Stimulated activated CD4-positive, alpha-beta T cell treated with anti-CD3 and anti-CD28 coated beads, Interleukin-12 subunit alpha, Interleukin-12 subunit beta, amount 100 ng/mL, for 48 hours (primary cell): ENCODE data around the gene MED8.
A peak's percentile ranks its signal among the peaks of the same experiment; 100 is the strongest.
"Not testable (repeated sequence)": the region's sequence is repeated elsewhere in the genome, so short reads cannot be mapped to it uniquely, and the experiment has no call there.

Source experiments
- DNase-seq, 3 donors: peaks; one replicate each; pipeline ENCODE4 v3.0.0-alpha.2; 2020; ENCODE audit warnings: low read depth in 2 of 3, low spot score in 1 of 3

The MED8 gene

GRCh38 chr1:43386676-43387075 lies 2.9 kb downstream of the MED8 start:
- no peak for DNase-seq

- DNase-seq = no peak
Measured at GRCh38 chr1:43383449-43383848, 6.2 kb downstream of the MED8 start.

GRCh38 chr1:43382027-43382779 lies 7.4 kb downstream of the MED8 start:
- no peak for DNase-seq

GRCh38 chr1:43381612-43382011 lies 8.0 kb downstream of the MED8 start:
- no peak for DNase-seq

- no peak for DNase-seq
Measured at GRCh38 chr1:43379476-43379875, 10.1 kb downstream of the MED8 start.

GRCh38 chr1:43377831-43378230 lies 11.8 kb downstream of the MED8 start:
- DNase-seq = no peak

- no peak for DNase-seq
Measured at GRCh38 chr1:43376723-43377235, 12.8 kb downstream of the MED8 start.

- no peak for DNase-seq
Measured at GRCh38 chr1:43373066-43373940, 16.3 kb downstream of the MED8 start.

- DNase-seq = no peak
Measured at GRCh38 chr1:43372172-43372571, 17.4 kb downstream of the MED8 start.

- no peak for DNase-seq
Measured at GRCh38 chr1:43370564-43370963, 19.0 kb downstream of the MED8 start.

- DNase-seq = not testable (repeated sequence)
Measured at GRCh38 chr1:43369779-43370178, 19.8 kb downstream of the MED8 start.

- DNase-seq = no peak
Measured at GRCh38 chr1:43368646-43369020, 21.0 kb downstream of the MED8 start.

- peak; percentile 77 to 91 (median 84) for DNase-seq
Measured at GRCh38 chr1:43367904-43368645, 21.5 kb downstream of the MED8 start, which contains the start of gene ELOVL1. TSS of gene ELOVL1 (minus strand) at chr1:43368011. CDS start at chr1:43365609, 2,402 bp downstream.

- peak in 2 of 3 donors; percentile 8 to 58 for DNase-seq
Measured at GRCh38 chr1:43367026-43367903, 22.3 kb downstream of the MED8 start.

- DNase-seq = no peak
Measured at GRCh38 chr1:43366601-43367025, 23.0 kb downstream of the MED8 start.

- no peak for DNase-seq
Measured at GRCh38 chr1:43366179-43366578, 23.4 kb downstream of the MED8 start.

- DNase-seq = no peak
Measured at GRCh38 chr1:43365678-43366077, 23.9 kb downstream of the MED8 start.

GRCh38 chr1:43363935-43364525 lies 25.6 kb downstream of the MED8 start:
- DNase-seq = no peak

GRCh38 chr1:43363283-43363934 lies 26.2 kb downstream of the MED8 start:
- DNase-seq = no peak
